HCT116 (cell line): ENCODE data around the gene LRRC56. TPM values are rescaled to one million over a fixed set of nuclear protein-coding genes. Genes with fewer than 3 reads are reported as not detected.

Experiments used
- ATAC-seq: fragments of 200-7000 bp; cut with Tn5 transposase; 2 replicates; pipeline ENCODE4 v1.9.1; 2020; ENCODE audit warnings: mild to moderate bottlenecking, moderate library complexity
- BruUV-seq: library from RNA; stranded (reverse); fragments of 400-500 nt; replicated peaks from 2 replicates; lab custom pipeline; 2021; lab: Mats Ljungman, UMichigan
- CTCF ChIA-PET: fragments of 300-600 bp; sonication (Branson Sonifier 250); formaldehyde crosslinking; loops from one replicate; lab custom pipeline; 2021; ENCODE audit warnings: antibody characterized with exemption; lab: Charles Lee
- POLR2A ChIA-PET: fragments of 300-600, 350-600 bp; sonication (Branson Sonifier 250); formaldehyde crosslinking; loops from one replicate; lab custom pipeline; 2021; ENCODE audit warnings: antibody characterized with exemption; lab: Charles Lee
- RAD21 ChIA-PET, 2 experiments: fragments of 300-600 bp; sonication (Branson Sonifier 250); formaldehyde crosslinking; loops; one replicate each; lab custom pipeline; 2023; ENCODE audit warnings: low total read pairs in 2 of 2; ENCODE audit not compliant: uncharacterized antibody in 2 of 2, unreplicated experiment in 2 of 2, low non-redundant PET in 1 of 2; lab: Charles Lee
- DNase-seq: peaks from one replicate; pipeline ENCODE4 v3.0.0-alpha.2; 2010; ENCODE audit warnings: low read depth, low spot score
- H2AFZ ChIP-seq: fragments of 200-600 bp; shearing (Covaris generic), sonication (generic); 2 replicates; pipeline ENCODE4 v1.6.1; 2017; ENCODE audit warnings: low read depth, mixed run types, mixed read lengths, antibody characterized with exemption, low read length; ENCODE audit not compliant: poor library complexity, severe bottlenecking
- H3K27ac ChIP-seq: 2 replicates; pipeline ENCODE4 v1.5.1; 2012; ENCODE audit warnings: low read depth, low read length
- H3K27me3 ChIP-seq: fragments of 200-600 bp; sonication (generic); 2 replicates; pipeline ENCODE4 v1.6.1; 2016; ENCODE audit warnings: mixed run types, low read length, mixed read lengths; ENCODE audit not compliant: insufficient read depth
- H3K36me3 ChIP-seq, 2 experiments: fragments of 200-500 bp in 1 of 2; fragments of 200-600 bp in 1 of 2; sonication (Bioruptor generic) in 1 of 2; sonication (generic) in 1 of 2; 2 replicates each; pipeline versions ENCODE4 v1.5.1 to v1.6.1; 2014 to 2016; ENCODE audit warnings: low read length in 2 of 2, inconsistent platforms in 1 of 2, mixed read lengths in 1 of 2, mixed run types in 1 of 2; ENCODE audit not compliant: insufficient read depth in 2 of 2, control insufficient read depth in 1 of 2
- H3K4me1 ChIP-seq, 2 experiments: fragments of 200-600 bp in 1 of 2; sonication (generic) in 1 of 2; 2 replicates each; pipeline versions ENCODE4 v1.5.1 to v1.6.1; 2012 to 2017; ENCODE audit warnings: low read length in 2 of 2, inconsistent platforms in 1 of 2, mild to moderate bottlenecking in 1 of 2, mixed read lengths in 1 of 2, mixed run types in 1 of 2, moderate library complexity in 1 of 2; ENCODE audit not compliant: insufficient read depth in 2 of 2, control insufficient read depth in 1 of 2
- H3K4me2 ChIP-seq: fragments of 200-600 bp; sonication (generic); 2 replicates; pipeline ENCODE4 v1.6.1; 2017; ENCODE audit warnings: mixed run types, low read length, mixed read lengths
- H3K4me3 ChIP-seq, 2 experiments: fragments of 200-600 bp in 1 of 2; sonication (generic) in 1 of 2; replicated peaks in 1 of 2; 2 replicates each; pipeline ENCODE4 v1.5.1; 2011 to 2016; ENCODE audit warnings: low read length in 2 of 2, control low read depth in 1 of 2, low read depth in 1 of 2, mild to moderate bottlenecking in 1 of 2, mixed read lengths in 1 of 2, mixed run types in 1 of 2
- H3K79me2 ChIP-seq: fragments of 200-600 bp; sonication (generic); 2 replicates; pipeline ENCODE4 v1.6.1; 2017; ENCODE audit warnings: mild to moderate bottlenecking, mixed run types, low read length, moderate library complexity, mixed read lengths; ENCODE audit not compliant: insufficient read depth
- H3K9ac ChIP-seq: fragments of 200-600 bp; sonication (generic); 2 replicates; pipeline ENCODE4 v1.6.1; 2016; ENCODE audit warnings: low read length, mixed read lengths
- H3K9me2 ChIP-seq: fragments of 200-600 bp; sonication (generic), shearing (Covaris generic); 2 replicates; pipeline ENCODE4 v1.6.1; 2017; ENCODE audit warnings: mixed run types, mild to moderate bottlenecking, moderate library complexity; ENCODE audit not compliant: insufficient read depth
- H3K9me3 ChIP-seq, 2 experiments: fragments of 200-500 bp in 1 of 2; fragments of 200-600 bp in 1 of 2; sonication (Bioruptor generic) in 1 of 2; sonication (generic) in 1 of 2; 2 replicates each; pipeline ENCODE4 v1.6.1; 2014 to 2017; ENCODE audit warnings: low read length in 2 of 2, mixed read lengths in 2 of 2, inconsistent platforms in 1 of 2, low read depth in 1 of 2, mild to moderate bottlenecking in 1 of 2, mixed run types in 1 of 2, moderate library complexity in 1 of 2; ENCODE audit not compliant: control insufficient read depth in 1 of 2, insufficient read depth in 1 of 2
- H4K20me1 ChIP-seq: fragments of 200-600 bp; sonication (generic), shearing (Covaris generic); 2 replicates; pipeline ENCODE4 v1.6.1; 2017; ENCODE audit warnings: mixed run types, mild to moderate bottlenecking, moderate library complexity; ENCODE audit not compliant: insufficient read depth
- CBX3 ChIP-seq: IDR thresholded peaks from 2 replicates; pipeline ENCODE4 v1.6.1; 2012; ENCODE audit warnings: low read depth
- EZH2phosphoT487 ChIP-seq: fragments of 200-600 bp; IDR thresholded peaks from 2 replicates; pipeline ENCODE4 v1.6.1; 2018; ENCODE audit warnings: antibody characterized with exemption, borderline replicate concordance
- FOSL1 ChIP-seq: IDR thresholded peaks from 2 replicates; pipeline ENCODE4 v1.6.1; 2012; ENCODE audit warnings: low read depth
- JUND ChIP-seq: IDR thresholded peaks from 2 replicates; pipeline ENCODE4 v1.6.1; 2012
- MAX ChIP-seq: IDR thresholded peaks from 2 replicates; pipeline ENCODE4 v1.6.1; 2012
- POLR2A ChIP-seq: IDR thresholded peaks from 2 replicates; pipeline ENCODE4 v1.7.0; 2011; ENCODE audit warnings: borderline replicate concordance; ENCODE audit not compliant: insufficient read depth, insufficient read length; ENCODE audit errors: extremely low read depth
- POLR2AphosphoS5 ChIP-seq: IDR thresholded peaks from 2 replicates; pipeline ENCODE4 v1.6.1; 2011; ENCODE audit warnings: mild to moderate bottlenecking, low read depth, low read length, moderate library complexity
- RAD21 ChIP-seq: IDR thresholded peaks from 2 replicates; pipeline ENCODE4 v1.6.1; 2012; ENCODE audit warnings: low read depth, mild to moderate bottlenecking
- SRF ChIP-seq: IDR thresholded peaks from 2 replicates; pipeline ENCODE4 v1.6.1; 2012; ENCODE audit warnings: low read depth
- TCF7L2 ChIP-seq: IDR thresholded peaks from 2 replicates; pipeline ENCODE4 v1.7.0; 2011; ENCODE audit warnings: borderline replicate concordance, inconsistent platforms; ENCODE audit not compliant: insufficient read depth, insufficient read length; ENCODE audit errors: extremely low read depth
- YY1 ChIP-seq: IDR thresholded peaks from 2 replicates; pipeline ENCODE4 v1.6.1; 2011; ENCODE audit warnings: low read length, low read depth, moderate library complexity, mild to moderate bottlenecking; ENCODE audit not compliant: insufficient replicate concordance; ENCODE audit errors: extremely low read depth
- ZBTB33 ChIP-seq: IDR thresholded peaks from 2 replicates; pipeline ENCODE4 v1.6.1; 2011; ENCODE audit warnings: mild to moderate bottlenecking, low read length, moderate library complexity; ENCODE audit not compliant: insufficient replicate concordance; ENCODE audit errors: extremely low read depth
- ZFX ChIP-seq: fragments of 450-650 bp; IDR thresholded peaks from 2 replicates; pipeline ENCODE4 v1.6.1; 2017
- intact Hi-C: fragments of 100-400 bp; cut with micrococcal nuclease; formaldehyde crosslinking; loops from 2 replicates; pipeline ENCODE4 v1.10.0; 2022
- total RNA-seq: library from RNA; stranded (reverse); gene quantifications from one replicate; pipeline ENCODE4 v1.2.1, GENCODE V29; 2021; ENCODE audit not compliant: unreplicated experiment
- TF ChIP-seq, protein P1 (sequence below), 3 experiments: fragments of 200-600 bp in 1 of 3; sonication (generic) in 1 of 3; IDR thresholded peaks in 2 of 3; conservative IDR thresholded peaks in 1 of 3; 2 replicates each; pipeline ENCODE4 v1.5.1; 2012 to 2017; ENCODE audit warnings: low read depth in 2 of 3, low read length in 2 of 3, antibody characterized with exemption in 1 of 3, borderline replicate concordance in 1 of 3, control low read depth in 1 of 3, mild to moderate bottlenecking in 1 of 3, mixed read lengths in 1 of 3, mixed run types in 1 of 3, moderate library complexity in 1 of 3; ENCODE audit not compliant: insufficient read depth in 1 of 3
- TF ChIP-seq, protein P2 (sequence below): IDR thresholded peaks from 2 replicates; pipeline ENCODE4 v1.6.1; 2012
- TF ChIP-seq, protein P3 (sequence below): IDR thresholded peaks from 2 replicates; pipeline ENCODE4 v1.6.1; 2012; ENCODE audit warnings: low read depth

The LRRC56 gene
- total RNA-seq, 1 experiment from 2014 or later, result 9.1 TPM

- no peaks in the 10 kb centered on the region for H4K20me1 ChIP-seq
- DNase-seq (no peak), ATAC-seq (no peak; the same call in 1 of the 2 replicates)
- TF ChIP-seq, protein P1, sequence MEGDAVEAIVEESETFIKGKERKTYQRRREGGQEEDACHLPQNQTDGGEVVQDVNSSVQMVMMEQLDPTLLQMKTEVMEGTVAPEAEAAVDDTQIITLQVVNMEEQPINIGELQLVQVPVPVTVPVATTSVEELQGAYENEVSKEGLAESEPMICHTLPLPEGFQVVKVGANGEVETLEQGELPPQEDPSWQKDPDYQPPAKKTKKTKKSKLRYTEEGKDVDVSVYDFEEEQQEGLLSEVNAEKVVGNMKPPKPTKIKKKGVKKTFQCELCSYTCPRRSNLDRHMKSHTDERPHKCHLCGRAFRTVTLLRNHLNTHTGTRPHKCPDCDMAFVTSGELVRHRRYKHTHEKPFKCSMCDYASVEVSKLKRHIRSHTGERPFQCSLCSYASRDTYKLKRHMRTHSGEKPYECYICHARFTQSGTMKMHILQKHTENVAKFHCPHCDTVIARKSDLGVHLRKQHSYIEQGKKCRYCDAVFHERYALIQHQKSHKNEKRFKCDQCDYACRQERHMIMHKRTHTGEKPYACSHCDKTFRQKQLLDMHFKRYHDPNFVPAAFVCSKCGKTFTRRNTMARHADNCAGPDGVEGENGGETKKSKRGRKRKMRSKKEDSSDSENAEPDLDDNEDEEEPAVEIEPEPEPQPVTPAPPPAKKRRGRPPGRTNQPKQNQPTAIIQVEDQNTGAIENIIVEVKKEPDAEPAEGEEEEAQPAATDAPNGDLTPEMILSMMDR (IDR thresholded peaks at IDR 0.05 in 2 of 3, conservative IDR thresholded peaks at IDR 0.05 in 1 of 3; ENCODE audit: borderline replicate concordance in 1 of 3, insufficient read depth in 1 of 3, low read depth in 2 of 3, low read length in 2 of 3), result no peak
- no peak for TF ChIP-seq TCF7L2
- TF ChIP-seq, protein P2, sequence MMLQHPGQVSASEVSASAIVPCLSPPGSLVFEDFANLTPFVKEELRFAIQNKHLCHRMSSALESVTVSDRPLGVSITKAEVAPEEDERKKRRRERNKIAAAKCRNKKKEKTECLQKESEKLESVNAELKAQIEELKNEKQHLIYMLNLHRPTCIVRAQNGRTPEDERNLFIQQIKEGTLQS, result no peak
- TF ChIP-seq, protein P3, sequence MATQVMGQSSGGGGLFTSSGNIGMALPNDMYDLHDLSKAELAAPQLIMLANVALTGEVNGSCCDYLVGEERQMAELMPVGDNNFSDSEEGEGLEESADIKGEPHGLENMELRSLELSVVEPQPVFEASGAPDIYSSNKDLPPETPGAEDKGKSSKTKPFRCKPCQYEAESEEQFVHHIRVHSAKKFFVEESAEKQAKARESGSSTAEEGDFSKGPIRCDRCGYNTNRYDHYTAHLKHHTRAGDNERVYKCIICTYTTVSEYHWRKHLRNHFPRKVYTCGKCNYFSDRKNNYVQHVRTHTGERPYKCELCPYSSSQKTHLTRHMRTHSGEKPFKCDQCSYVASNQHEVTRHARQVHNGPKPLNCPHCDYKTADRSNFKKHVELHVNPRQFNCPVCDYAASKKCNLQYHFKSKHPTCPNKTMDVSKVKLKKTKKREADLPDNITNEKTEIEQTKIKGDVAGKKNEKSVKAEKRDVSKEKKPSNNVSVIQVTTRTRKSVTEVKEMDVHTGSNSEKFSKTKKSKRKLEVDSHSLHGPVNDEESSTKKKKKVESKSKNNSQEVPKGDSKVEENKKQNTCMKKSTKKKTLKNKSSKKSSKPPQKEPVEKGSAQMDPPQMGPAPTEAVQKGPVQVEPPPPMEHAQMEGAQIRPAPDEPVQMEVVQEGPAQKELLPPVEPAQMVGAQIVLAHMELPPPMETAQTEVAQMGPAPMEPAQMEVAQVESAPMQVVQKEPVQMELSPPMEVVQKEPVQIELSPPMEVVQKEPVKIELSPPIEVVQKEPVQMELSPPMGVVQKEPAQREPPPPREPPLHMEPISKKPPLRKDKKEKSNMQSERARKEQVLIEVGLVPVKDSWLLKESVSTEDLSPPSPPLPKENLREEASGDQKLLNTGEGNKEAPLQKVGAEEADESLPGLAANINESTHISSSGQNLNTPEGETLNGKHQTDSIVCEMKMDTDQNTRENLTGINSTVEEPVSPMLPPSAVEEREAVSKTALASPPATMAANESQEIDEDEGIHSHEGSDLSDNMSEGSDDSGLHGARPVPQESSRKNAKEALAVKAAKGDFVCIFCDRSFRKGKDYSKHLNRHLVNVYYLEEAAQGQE, result no peak
- no peak for TF ChIP-seq POLR2AphosphoS5
- TF ChIP-seq CBX3, result no peak
- no peak for TF ChIP-seq FOSL1
- no peak for TF ChIP-seq EZH2phosphoT487
- no peak for TF ChIP-seq ZBTB33
- no peak for TF ChIP-seq JUND
- no peak for TF ChIP-seq SRF
- no peak for TF ChIP-seq POLR2A
- TF ChIP-seq ZFX, result no peak
- no peak for TF ChIP-seq MAX
- no peak for TF ChIP-seq RAD21
- TF ChIP-seq YY1, result no peak
- H3K79me2 ChIP-seq, result no peaks in the 10 kb centered on the region
- peaks cover 8 to 20% of the 10 kb centered on the region in 2 experiments for H3K4me1 ChIP-seq
- no peaks in the 10 kb centered on the region for H3K9me2 ChIP-seq
- no TSS peak for BruUV-seq
- no peak overlapping the region; the same call in 1 of the 2 replicates for H3K9ac ChIP-seq
- ChIA-PET CTCF (no interaction called here), RAD21 (no interaction called here), POLR2A (no interaction called here)
- H3K9me3 ChIP-seq, result no peaks in the 10 kb centered on the region
- peak overlapping the region; percentile 65; the same call in 1 of the 2 replicates for H3K27ac ChIP-seq
- H3K36me3 ChIP-seq, result no peaks in the 10 kb centered on the region
- H3K27me3 ChIP-seq, result no peaks in the 10 kb centered on the region
- peak overlapping the region; percentile 80 for H3K4me2 ChIP-seq
- H3K4me3 ChIP-seq, result no peak overlapping the region
- no peak overlapping the region for H2AFZ ChIP-seq
- intact Hi-C loops, result loop anchor here (2.0 kb wide), 1 partner anchor 175 kb away; no protein-coding TSS in a partner anchor
Observed at GRCh38 chr11:553988-554340, 16.6 kb downstream of the LRRC56 start.
